Measurements from ENCODE around the gene USH1C.

DNA sequence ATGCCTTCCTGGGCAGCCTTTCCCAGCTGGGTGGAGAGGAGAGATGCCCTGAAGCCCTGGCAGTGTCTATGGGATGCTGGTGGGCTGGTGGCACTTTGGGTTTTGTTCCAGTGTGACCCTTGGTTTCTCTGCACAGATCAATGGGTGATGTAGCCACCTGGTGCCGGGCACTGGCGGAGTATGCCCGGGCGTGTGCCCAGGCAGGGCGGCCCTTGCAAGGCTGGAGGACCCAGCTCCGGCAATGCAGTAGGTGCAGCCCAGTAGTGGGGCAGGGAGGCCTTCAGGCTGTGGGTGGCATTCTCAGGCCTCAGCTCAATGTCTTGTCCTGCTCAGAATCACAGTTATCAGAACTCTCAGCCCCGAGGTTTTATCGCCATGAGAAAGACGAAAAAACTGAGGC lies 14.7 kb upstream of the USH1C start:
- TF ChIP-seq, protein P1, sequence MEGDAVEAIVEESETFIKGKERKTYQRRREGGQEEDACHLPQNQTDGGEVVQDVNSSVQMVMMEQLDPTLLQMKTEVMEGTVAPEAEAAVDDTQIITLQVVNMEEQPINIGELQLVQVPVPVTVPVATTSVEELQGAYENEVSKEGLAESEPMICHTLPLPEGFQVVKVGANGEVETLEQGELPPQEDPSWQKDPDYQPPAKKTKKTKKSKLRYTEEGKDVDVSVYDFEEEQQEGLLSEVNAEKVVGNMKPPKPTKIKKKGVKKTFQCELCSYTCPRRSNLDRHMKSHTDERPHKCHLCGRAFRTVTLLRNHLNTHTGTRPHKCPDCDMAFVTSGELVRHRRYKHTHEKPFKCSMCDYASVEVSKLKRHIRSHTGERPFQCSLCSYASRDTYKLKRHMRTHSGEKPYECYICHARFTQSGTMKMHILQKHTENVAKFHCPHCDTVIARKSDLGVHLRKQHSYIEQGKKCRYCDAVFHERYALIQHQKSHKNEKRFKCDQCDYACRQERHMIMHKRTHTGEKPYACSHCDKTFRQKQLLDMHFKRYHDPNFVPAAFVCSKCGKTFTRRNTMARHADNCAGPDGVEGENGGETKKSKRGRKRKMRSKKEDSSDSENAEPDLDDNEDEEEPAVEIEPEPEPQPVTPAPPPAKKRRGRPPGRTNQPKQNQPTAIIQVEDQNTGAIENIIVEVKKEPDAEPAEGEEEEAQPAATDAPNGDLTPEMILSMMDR (IDR thresholded peaks at IDR 0.05) = no peak
- TF ChIP-seq POLR2A (IDR thresholded peaks at IDR 0.05) = no peak

Data from adrenal gland (tissue), 5 donors.